OCI-LY3 (cell line): ENCODE data around the gene CDH4.

Experiments
- CTCF ChIP-seq: fragments of 200-600, 300-600 bp; sonication (generic); IDR thresholded peaks from 2 replicates; pipeline ENCODE4 v1.5.1; 2014; ENCODE audit warnings: antibody characterized with exemption, low read length, low read depth
- EZH2phosphoT487 ChIP-seq: fragments of 200-600 bp; shearing (Covaris generic); IDR thresholded peaks from 2 replicates; pipeline ENCODE4 v1.6.1; 2018; ENCODE audit warnings: antibody characterized with exemption, mixed run types, low read depth

- TF ChIP-seq CTCF (no peak), EZH2phosphoT487 (no peak)
These were observed 317.8 kb downstream of the CDH4 start for GRCh38 chr20:61569825-61570224.
